ENCODE measurements around the gene URB1.

Gene URB1

GRCh38 chr21:32349333-32349944 is 43.4 kb downstream of the URB1 start:
- CTCF ChIA-PET = interaction anchor here (0.9 kb wide), 1 partner anchor 40 kb away, joined by 3 read pairs; no protein-coding TSS in a partner anchor
- POLR2A ChIA-PET (ENCODE audit: low non-redundant PET) = no interaction called here
- H3K27ac ChIP-seq = no peak overlapping the region
- TF ChIP-seq CTCF (conservative IDR thresholded peaks at IDR 0.05; ENCODE audit: low read depth) = no peak
- DNase-seq (ENCODE audit: low spot score) = no peak

- H3K27ac ChIP-seq = no peak overlapping the region
- CTCF ChIA-PET = no interaction called here
- POLR2A ChIA-PET (ENCODE audit: low non-redundant PET) = no interaction called here
- no peak for TF ChIP-seq CTCF (conservative IDR thresholded peaks at IDR 0.05; ENCODE audit: low read depth)
- no peak for DNase-seq (ENCODE audit: low spot score)
Measured at GRCh38 chr21:32348604-32349332, 44.0 kb downstream of the URB1 start.

GRCh38 chr21:32347977-32348376 is 44.8 kb downstream of the URB1 start:
- ChIA-PET CTCF (no interaction called here), POLR2A (ENCODE audit: low non-redundant PET) (interaction anchor here (0.6 kb wide), 1 partner anchor 44 kb away, joined by 5 read pairs; no protein-coding TSS in a partner anchor)
- H3K27ac ChIP-seq = no peak overlapping the region
- no peak for DNase-seq (ENCODE audit: low spot score)
- TF ChIP-seq CTCF (conservative IDR thresholded peaks at IDR 0.05; ENCODE audit: low read depth) = no peak

GRCh38 chr21:32347351-32347750 is 45.5 kb downstream of the URB1 start:
- DNase-seq (ENCODE audit: low spot score) = no peak
- ChIA-PET POLR2A (ENCODE audit: low non-redundant PET) (no interaction called here), CTCF (no interaction called here)
- TF ChIP-seq CTCF (conservative IDR thresholded peaks at IDR 0.05; ENCODE audit: low read depth) = no peak
- no peak overlapping the region for H3K27ac ChIP-seq

GRCh38 chr21:32346951-32347350 is 45.9 kb downstream of the URB1 start:
- no peak for DNase-seq (ENCODE audit: low spot score)
- ChIA-PET POLR2A (ENCODE audit: low non-redundant PET) (no interaction called here), CTCF (no interaction called here)
- H3K27ac ChIP-seq = no peak overlapping the region
- no peak for TF ChIP-seq CTCF (conservative IDR thresholded peaks at IDR 0.05; ENCODE audit: low read depth)

GRCh38 chr21:32340863-32341848 is 51.7 kb downstream of the URB1 start:
- TF ChIP-seq CTCF (conservative IDR thresholded peaks at IDR 0.05; ENCODE audit: low read depth) = no peak
- ChIA-PET CTCF (interaction anchor here (0.8 kb wide), 2 partner anchors 17 to 1509 kb away, joined by 3 read pairs; no protein-coding TSS in a partner anchor), POLR2A (ENCODE audit: low non-redundant PET) (no interaction called here)
- H3K27ac ChIP-seq = no peak overlapping the region
- no peak for DNase-seq (ENCODE audit: low spot score)
